ENCODE measurements around the gene TFAP2C. TPM values are rescaled to one million over a fixed set of nuclear protein-coding genes. Genes with fewer than 3 reads are reported as not detected.

TFAP2C gene
- total RNA-seq, 1 donor = under 0.01 TPM

DNA sequence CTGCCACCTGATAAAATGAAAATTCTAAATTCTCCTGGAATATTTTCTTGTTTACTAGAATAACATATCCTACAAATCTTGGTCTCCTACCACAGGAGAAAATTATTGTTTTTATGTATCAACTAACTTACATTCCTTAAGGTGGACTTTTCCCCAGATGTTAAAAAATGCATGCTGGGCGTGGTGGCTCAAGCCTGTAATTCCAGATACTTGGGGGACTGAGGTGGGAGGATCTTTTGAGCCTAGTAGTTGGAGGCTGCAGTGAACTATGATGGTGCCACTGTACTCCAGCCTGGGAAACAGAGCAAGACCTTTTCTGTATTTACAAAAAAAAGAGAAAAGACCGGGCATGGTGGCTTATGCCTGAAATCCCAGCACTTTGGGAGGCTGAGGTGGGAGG, 27.9 kb upstream of the TFAP2C start:
- Histone ChIP-seq H3K4me1 (ENCODE audit: insufficient read depth, low read length) (no peaks in the 10 kb centered on the region), H3K4me3 (ENCODE audit: insufficient read depth, low read length) (no peak overlapping the region), H3K27me3 (ENCODE audit: insufficient read depth, low read length) (no peaks in the 10 kb centered on the region), H2AFZ (ENCODE audit: low read length) (no peak overlapping the region), H3K79me2 (ENCODE audit: insufficient read depth, low read length) (no peaks in the 10 kb centered on the region), H3K9me3 (ENCODE audit: low read depth, low read length) (no peaks in the 10 kb centered on the region), H3K36me3 (ENCODE audit: insufficient read depth, low read length) (no peaks in the 10 kb centered on the region), H3K27ac (ENCODE audit: low read depth, low read length) (no peak overlapping the region), H3K4me2 (ENCODE audit: insufficient read depth, low read length) (no peak overlapping the region), H4K20me1 (ENCODE audit: insufficient read depth, low read length) (no peaks in the 10 kb centered on the region)
- TF ChIP-seq, protein P1, sequence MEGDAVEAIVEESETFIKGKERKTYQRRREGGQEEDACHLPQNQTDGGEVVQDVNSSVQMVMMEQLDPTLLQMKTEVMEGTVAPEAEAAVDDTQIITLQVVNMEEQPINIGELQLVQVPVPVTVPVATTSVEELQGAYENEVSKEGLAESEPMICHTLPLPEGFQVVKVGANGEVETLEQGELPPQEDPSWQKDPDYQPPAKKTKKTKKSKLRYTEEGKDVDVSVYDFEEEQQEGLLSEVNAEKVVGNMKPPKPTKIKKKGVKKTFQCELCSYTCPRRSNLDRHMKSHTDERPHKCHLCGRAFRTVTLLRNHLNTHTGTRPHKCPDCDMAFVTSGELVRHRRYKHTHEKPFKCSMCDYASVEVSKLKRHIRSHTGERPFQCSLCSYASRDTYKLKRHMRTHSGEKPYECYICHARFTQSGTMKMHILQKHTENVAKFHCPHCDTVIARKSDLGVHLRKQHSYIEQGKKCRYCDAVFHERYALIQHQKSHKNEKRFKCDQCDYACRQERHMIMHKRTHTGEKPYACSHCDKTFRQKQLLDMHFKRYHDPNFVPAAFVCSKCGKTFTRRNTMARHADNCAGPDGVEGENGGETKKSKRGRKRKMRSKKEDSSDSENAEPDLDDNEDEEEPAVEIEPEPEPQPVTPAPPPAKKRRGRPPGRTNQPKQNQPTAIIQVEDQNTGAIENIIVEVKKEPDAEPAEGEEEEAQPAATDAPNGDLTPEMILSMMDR (IDR thresholded peaks at IDR 0.05; ENCODE audit: extremely low read depth, low read depth, low read length) = no peak
- DNase-seq (ENCODE audit: insufficient read length, low spot score, missing footprints) = no peak

DNA sequence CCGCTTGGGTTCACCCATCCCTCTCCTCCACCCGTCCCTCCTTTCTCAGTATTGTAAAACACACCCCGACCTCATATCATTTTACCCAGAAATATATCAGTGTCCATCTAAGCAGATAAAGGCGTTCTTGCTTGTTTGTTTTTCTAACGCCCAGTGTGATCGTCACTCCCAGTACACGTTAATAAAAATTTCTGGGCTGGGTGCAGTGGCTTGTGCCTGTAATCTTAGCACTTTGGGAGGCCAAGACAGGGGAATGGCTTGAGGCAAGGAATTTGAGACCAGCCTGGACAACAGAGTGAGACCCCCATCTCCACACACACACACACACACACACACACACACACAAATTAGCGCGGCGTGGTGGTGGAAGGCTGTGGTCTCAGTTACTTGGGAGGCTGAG, 24.4 kb upstream of the TFAP2C start:
- H4K20me1 ChIP-seq (ENCODE audit: insufficient read depth, low read length) = no peaks in the 10 kb centered on the region
- H3K4me2 ChIP-seq (ENCODE audit: insufficient read depth, low read length) = no peak overlapping the region
- H3K9me3 ChIP-seq (ENCODE audit: low read depth, low read length) = no peaks in the 10 kb centered on the region
- no peaks in the 10 kb centered on the region for H3K4me1 ChIP-seq (ENCODE audit: insufficient read depth, low read length)
- H3K36me3 ChIP-seq (ENCODE audit: insufficient read depth, low read length) = no peaks in the 10 kb centered on the region
- no peak for DNase-seq (ENCODE audit: insufficient read length, low spot score, missing footprints)
- no peaks in the 10 kb centered on the region for H3K27me3 ChIP-seq (ENCODE audit: insufficient read depth, low read length)
- H2AFZ ChIP-seq (ENCODE audit: low read length) = no peak overlapping the region
- no peak overlapping the region for H3K27ac ChIP-seq (ENCODE audit: low read depth, low read length)
- TF ChIP-seq, protein P1 (IDR thresholded peaks at IDR 0.05; ENCODE audit: extremely low read depth, low read depth, low read length) = no peak
- no peaks in the 10 kb centered on the region for H3K79me2 ChIP-seq (ENCODE audit: insufficient read depth, low read length)
- no peak overlapping the region for H3K4me3 ChIP-seq (ENCODE audit: insufficient read depth, low read length)

DNA sequence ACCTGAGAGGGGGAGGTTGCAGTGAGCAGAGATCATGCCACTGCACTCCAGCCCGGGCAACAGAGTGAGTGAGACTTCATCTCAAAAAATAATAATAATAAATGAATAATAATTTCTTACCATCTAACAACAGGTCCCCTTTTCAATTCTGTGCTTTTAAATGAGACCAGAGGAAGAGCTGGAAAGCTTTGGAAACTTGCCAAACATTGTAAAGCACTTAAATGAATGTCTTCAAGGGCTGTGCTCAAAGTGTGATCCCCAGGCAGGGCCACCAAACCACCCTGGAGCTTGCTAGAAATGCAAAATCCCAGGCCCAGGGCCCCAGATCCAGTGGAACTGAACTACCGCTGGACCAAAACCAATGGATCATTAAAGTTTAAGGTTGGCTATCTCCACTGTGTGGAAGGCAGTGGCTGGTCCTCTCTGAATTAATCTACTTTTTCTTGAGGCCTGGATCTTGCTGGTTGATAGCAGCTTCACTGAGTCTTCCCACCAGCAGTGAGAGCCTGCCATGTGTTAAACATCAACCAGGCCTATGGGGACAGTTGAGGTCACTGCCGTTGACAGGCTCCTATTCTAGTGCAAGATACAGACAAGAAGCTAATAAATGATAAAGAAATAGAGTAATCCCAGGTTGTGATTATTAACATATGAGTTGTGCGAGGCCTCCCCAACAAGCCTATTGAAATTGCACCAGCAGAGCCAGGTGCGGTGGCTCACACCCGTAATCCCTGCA, 23.7 kb upstream of the TFAP2C start:
- Histone ChIP-seq H3K79me2 (ENCODE audit: insufficient read depth, low read length) (no peaks in the 10 kb centered on the region), H3K27me3 (ENCODE audit: insufficient read depth, low read length) (no peaks in the 10 kb centered on the region), H3K4me1 (ENCODE audit: insufficient read depth, low read length) (no peaks in the 10 kb centered on the region), H3K4me2 (ENCODE audit: insufficient read depth, low read length) (no peak overlapping the region), H3K27ac (ENCODE audit: low read depth, low read length) (no peak overlapping the region), H3K9me3 (ENCODE audit: low read depth, low read length) (no peaks in the 10 kb centered on the region), H3K4me3 (ENCODE audit: insufficient read depth, low read length) (no peak overlapping the region), H2AFZ (ENCODE audit: low read length) (no peak overlapping the region), H4K20me1 (ENCODE audit: insufficient read depth, low read length) (no peaks in the 10 kb centered on the region), H3K36me3 (ENCODE audit: insufficient read depth, low read length) (no peaks in the 10 kb centered on the region)
- no peak for DNase-seq (ENCODE audit: insufficient read length, low spot score, missing footprints)
- TF ChIP-seq, protein P1 (IDR thresholded peaks at IDR 0.05; ENCODE audit: extremely low read depth, low read depth, low read length) = no peak

DNA sequence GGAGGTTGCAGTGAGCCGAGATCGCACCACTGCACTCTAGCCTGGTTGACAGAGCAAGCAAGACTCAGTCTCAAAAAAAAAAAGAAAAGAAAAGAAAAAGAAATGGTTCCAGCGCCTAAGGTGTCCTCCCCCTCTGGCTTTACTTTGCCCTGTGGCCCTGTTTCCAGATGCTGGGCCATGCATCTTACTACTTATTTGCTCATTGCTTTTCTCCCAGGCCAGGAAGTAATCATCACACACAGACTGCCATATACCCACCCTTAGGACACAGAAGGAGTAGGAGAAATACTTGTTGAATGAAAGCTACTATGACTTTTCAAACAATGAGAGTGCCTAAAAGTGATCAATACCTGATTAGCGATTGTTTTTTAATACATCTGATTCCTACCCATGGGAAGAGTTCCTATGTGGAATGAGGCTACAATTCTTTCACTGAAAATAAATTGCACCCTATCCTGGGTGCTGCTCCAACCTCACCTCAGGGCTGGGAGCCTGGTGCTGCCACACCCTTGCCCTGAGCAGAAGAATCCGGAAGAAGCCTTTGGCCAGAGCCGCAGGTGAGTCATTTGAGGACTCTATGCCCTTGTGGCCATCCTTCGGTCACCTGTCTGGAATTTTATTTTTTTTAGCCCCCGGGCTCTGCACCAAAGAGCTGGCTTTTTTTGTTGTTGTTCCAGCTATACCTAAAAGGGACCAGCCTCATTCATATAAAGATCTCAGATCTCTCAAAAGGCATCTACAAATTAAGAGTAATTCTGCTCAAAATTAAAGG, 22.7 kb upstream of the TFAP2C start:
- TF ChIP-seq, protein P1 (IDR thresholded peaks at IDR 0.05; ENCODE audit: extremely low read depth, low read depth, low read length) = no peak
- H3K79me2 ChIP-seq (ENCODE audit: insufficient read depth, low read length) = no peaks in the 10 kb centered on the region
- no peak overlapping the region for H3K27ac ChIP-seq (ENCODE audit: low read depth, low read length)
- no peaks in the 10 kb centered on the region for H3K9me3 ChIP-seq (ENCODE audit: low read depth, low read length)
- no peaks in the 10 kb centered on the region for H4K20me1 ChIP-seq (ENCODE audit: insufficient read depth, low read length)
- H3K27me3 ChIP-seq (ENCODE audit: insufficient read depth, low read length) = no peaks in the 10 kb centered on the region
- H3K4me3 ChIP-seq (ENCODE audit: insufficient read depth, low read length) = no peak overlapping the region
- DNase-seq (ENCODE audit: insufficient read length, low spot score, missing footprints) = no peak
- H2AFZ ChIP-seq (ENCODE audit: low read length) = no peak overlapping the region
- H3K4me2 ChIP-seq (ENCODE audit: insufficient read depth, low read length) = no peak overlapping the region
- H3K4me1 ChIP-seq (ENCODE audit: insufficient read depth, low read length) = no peaks in the 10 kb centered on the region
- H3K36me3 ChIP-seq (ENCODE audit: insufficient read depth, low read length) = no peaks in the 10 kb centered on the region

Data from osteoblast (primary cell).